Adrenal gland (tissue), 5 donors: Measurements from ENCODE around the gene DCLRE1A.

Experiments
- CTCF ChIP-seq, 6 experiments: fragments of 450-650 bp in 4 of 6; fragments of 200-600 bp in 2 of 6; sonication (generic) in 1 of 6; IDR thresholded peaks; 1 replicate in 5 of 6; 2 replicates in 1 of 6; pipeline versions ENCODE4 v1.5.1 to v1.8.0; 2016 to 2021; ENCODE audit warnings: antibody characterized with exemption in 6 of 6, mild to moderate bottlenecking in 2 of 6, moderate library complexity in 1 of 6
- POLR2A ChIP-seq, 2 donors: fragments of 450-650 bp; IDR thresholded peaks; one replicate each; pipeline ENCODE4 v1.6.1; 2017; ENCODE audit warnings: antibody characterized with exemption in 2 of 2, mild to moderate bottlenecking in 2 of 2, moderate library complexity in 1 of 2
- donor health status: DM: no; HTN: no; CAD: no.

GRCh38 chr10:113867904-113868303, 14.0 kb upstream of the DCLRE1A start:
- TF ChIP-seq CTCF (IDR thresholded peaks at IDR 0.05) (no peak), POLR2A (IDR thresholded peaks at IDR 0.05) (no peak)
